Iris pigment epithelial cell (primary cell): Measurements from ENCODE around the gene C2CD4C.
"Not testable (repeated sequence)": the region's sequence is repeated elsewhere in the genome, so short reads cannot be mapped to it uniquely, and the experiment has no call there.

Experiments
- DNase-seq: peaks from one replicate; pipeline ENCODE4 v3.0.0-alpha.2; 2011; ENCODE audit warnings: low read depth

C2CD4C gene

GRCh38 chr19:438416-438958, 29.5 kb upstream of the C2CD4C start:
- DNase-seq: no peak

GRCh38 chr19:437041-437440, 28.1 kb upstream of the C2CD4C start:
- DNase-seq: no peak

DNA sequence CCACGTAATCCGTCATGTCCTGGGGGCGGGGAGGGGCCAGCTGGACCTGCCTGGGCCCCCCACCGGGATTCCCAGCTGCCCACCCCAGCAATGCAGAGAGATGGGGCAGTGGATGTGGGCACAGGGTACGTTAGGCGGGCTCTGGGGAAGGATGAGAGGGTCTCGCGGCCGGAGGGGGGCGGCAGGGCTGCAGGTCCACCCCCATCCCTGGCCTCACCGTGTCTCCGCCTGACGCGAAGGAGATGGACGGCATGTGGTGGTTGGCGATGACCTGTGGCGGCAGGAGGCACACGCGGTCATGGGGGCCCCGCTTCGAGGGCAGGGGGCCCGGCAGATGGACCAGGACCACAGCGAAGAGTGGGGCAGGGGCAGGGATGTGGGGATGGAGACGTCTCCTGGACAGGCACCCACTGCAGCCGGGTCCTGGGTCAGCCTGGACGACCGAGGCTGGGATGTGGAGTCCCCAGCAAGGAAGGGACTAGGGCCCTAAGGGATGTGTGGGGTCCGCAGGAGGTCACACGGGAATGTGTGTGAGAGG, 27.5 kb upstream of the C2CD4C start:
- DNase-seq: no peak

DNA sequence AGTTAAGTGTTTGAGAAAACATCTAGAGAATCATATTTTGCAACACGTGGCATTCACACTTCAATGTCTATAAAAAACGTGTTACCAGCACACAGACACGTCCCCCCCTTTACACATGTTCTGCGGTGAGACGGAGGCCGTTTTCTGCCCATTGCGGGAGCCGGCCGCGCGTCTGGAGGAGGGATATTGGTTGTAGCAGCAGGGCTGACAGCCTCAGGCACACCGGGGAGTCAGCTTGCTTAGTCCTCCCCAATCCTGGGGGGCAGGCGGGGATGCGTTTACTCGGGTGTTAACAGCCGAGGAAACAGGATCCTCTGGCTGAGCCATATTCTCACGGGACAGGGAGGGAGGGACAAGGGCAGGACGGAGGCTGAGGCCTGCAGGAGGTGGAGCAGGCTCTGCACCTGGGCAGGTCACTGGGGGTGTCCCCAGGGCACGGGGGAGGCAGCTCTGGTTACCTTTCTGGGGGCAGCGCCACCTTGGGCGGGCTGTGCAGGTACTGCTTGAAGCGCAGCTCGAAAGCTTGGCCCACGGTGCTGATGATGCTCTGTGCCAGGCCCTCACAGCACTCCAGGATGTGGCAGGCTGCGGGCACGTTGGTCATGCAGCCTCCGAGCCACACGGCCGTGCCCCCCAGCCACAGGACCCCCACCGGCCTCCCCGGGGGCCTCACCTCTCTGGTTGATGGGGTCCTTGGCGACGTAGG, 26.9 kb upstream of the C2CD4C start:
- DNase-seq: no peak

GRCh38 chr19:435056-435706, 26.2 kb upstream of the C2CD4C start:
- no peak for DNase-seq

DNA sequence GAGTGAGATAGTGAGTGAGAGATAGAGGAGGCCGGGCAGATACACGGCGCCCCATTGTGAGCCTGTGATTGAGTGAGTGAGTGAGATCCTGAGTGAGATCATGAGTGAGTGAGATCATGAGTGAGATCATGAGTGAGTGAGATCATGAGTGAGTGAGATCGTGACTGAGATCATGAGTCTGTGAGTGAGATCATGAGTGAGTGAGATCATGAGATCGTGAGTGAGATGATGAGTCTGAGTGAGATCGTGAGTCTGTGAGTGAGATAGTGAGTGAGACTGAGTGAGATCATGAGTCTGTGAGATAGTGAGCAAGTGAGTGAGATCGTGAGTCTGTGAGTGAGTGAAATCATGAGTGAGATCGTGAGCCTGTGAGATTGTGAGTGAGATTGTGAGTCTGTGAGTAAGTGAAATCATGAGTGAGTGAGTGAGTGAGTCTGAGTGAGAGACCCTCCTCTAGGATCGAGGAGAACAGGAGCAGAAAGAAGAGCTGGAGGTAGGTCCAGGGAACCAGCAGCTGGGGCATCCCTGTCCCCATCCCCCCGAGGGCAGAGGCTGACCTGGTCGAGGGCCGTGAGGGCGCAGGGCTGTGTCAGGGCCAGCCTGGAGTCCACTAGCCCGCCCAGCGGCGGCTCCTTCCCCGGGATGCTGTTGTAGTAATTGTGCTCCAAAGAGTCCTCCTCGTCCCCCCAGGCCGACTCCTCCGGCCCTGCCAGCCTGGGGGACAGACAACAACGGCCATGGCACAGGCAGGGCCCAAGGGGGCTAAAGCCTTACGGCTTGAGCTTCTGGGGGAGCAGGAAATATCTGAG, 25.4 kb upstream of the C2CD4C start:
- DNase-seq: no peak

- DNase-seq: no peak
Measured at GRCh38 chr19:430701-431100, 21.8 kb upstream of the C2CD4C start.

- no peak for DNase-seq
Measured at GRCh38 chr19:428149-428548, 19.2 kb upstream of the C2CD4C start.

DNA sequence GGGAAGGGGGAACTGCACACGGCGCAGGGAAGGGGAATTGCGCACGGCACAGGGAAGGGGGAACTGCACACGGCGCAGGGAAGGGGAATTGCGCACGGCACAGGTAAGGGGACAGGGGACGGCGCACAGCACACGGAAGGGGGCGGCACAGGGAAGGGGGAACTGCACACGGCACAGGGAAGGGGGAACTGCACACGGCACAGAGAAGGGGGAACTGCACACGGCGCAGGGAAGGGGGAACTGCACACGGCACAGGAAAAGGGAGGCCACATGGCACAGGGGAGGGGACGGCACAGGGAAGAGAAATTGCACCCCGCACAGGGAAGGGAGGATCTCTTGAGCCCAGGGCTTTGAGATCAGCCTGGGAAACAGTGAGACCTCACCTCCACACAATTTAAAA, 18.7 kb upstream of the C2CD4C start:
- not testable (repeated sequence) for DNase-seq

DNA sequence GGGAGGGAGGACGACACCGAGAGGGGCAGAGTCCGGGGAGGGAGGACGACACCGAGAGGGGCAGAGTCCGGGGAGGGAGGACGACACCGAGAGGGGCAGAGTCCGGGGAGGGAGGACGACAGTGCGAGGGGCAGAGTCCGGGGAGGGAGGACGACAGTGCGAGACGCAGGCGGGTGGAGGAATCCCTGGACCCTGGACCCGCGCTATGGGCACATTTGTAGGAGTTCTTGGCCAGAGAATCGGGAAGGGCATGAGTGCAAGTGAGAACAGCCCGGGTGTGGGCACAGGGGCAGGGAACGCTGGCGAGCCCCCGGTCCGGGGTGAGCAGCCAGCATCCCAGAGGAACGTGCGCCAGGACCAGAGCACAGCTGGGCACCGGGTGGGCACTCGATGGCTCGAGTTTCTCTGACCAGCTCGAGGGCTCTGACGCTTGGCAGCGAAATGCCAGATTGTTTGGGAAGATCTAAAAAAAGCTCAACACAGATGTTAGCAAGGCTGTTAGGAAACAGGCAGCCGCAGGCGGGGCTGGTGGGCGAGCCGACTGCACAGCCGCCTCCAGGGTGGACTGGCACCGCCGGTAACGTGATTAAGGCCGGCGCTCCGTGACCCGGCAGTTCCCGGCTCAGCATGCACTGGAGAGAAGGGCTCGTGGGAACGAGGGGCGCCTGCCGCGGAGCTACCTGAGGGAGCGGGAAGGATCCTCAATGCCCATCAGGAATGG, 17.9 kb upstream of the C2CD4C start:
- DNase-seq: no peak

- no peak for DNase-seq
Measured at GRCh38 chr19:425056-425455, 16.1 kb upstream of the C2CD4C start.

- DNase-seq: no peak
Measured at GRCh38 chr19:424546-424945, 15.6 kb upstream of the C2CD4C start.

- no peak for DNase-seq
Measured at GRCh38 chr19:423691-424466, 14.9 kb upstream of the C2CD4C start.

- DNase-seq: not testable (repeated sequence)
Measured at GRCh38 chr19:422917-423226, 13.9 kb upstream of the C2CD4C start.

DNA sequence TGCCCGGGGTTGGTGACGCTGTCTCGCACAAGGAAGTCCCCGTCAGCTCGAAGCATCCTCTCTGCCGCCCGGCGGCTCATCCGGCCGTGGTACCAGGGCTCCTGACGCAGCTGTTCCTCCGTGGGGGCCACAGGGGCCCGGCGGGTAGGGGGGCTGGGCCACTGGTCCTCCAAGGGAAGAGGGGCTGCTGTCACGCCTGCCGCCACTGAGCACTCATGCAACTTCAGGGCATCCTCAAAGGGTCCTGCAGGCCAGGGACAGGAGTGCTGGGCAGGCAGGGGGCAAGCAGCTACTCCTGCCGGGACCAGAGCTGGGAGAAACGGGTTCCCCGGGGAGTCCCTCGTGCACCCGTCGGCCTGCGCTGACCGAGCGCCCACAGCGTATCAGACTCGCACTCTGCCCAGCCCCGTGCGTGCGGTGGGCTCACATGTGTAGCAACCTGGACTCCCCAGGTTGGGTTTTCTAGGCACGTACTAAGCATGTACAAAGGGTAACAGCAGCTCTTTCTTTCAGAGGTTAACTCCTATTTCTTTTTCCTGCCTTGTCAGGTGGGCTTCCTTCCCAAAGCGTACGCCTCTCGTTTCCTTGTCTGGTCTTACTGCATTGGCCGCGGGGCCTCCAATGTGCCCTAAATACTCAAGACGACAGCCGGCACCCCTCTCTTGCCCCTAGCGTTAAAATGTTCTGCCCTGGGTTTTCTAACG, 13.4 kb upstream of the C2CD4C start:
- no peak for DNase-seq

DNA sequence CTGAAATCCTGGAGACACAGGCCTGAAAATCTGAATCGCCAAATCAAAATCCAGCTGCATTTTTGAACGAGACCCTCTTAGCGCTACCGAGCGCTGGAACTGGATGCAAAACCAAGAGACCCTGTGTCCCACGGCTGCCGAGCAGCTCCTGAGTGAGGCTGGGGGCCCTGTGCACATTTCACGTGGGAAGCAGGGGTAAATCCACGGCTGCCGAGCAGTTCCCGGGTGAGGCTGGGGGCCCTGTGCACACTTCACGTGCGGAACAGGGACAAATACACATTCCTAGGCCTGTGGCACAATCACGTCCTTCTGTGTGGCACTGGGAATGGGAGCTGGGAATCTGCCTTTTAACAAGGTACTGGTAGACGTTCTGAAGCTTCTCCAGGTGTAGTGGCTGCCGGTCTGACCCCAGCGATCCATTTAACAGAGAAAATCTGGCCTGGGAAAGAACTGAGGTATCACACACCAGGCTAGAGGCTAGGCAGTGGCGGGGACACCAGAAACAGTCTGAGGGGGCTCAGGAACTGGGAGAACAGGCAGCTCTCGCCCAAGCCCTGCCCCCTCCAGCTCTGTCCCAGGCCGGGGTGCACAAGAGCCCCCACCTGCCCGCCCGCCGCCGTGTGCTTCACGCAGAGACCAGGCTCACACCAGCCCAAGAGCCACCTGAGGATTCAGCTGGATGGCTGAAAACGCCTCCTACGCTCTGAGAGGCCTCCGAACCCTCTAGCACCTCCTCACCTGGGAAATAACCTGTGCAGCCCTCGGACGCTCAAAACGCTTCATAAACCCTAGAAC, 11.0 kb upstream of the C2CD4C start:
- no peak for DNase-seq

DNA sequence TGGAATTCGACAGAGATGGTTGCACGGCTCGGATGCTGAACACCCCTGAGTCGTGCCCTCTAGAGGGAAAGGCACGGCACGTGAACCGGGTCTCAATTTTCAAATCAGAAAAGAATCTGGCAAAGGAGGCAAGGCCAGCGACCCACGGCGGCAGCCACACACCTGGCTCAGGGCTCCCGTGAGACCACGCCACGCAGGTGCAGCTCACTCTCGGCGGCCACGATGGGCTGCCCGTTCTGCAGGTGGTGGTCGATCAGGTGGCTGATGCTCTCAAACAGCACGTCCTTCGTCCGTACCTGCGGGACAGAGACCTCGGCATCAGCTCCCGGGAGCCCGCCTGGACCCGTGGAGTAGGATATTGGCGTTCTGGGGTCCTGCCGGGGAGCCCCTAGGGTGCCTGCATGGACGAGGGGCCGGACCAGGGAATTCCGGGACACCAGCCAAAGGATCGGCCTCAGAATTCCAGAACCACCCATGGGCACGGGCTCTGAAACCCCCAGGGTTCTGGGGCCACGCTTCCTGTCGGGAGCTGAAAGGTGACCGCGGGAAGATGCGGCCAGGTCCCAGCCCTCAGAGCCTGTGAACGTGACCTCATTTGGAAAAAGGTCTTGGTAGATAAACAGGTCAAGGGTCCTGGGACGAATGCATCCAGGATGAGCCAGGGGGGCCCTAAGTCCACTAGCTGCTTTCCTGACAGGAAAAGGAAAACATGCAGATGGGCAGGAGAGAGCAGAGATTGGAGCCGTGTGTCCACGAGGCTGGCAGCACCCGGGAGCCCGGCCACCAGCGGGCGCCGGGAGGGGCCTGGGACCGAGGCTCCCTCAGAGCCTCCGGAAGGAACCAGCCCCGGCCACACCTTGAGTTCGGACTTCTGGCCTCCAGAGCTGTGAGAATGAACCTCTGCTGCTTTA, 10.1 kb upstream of the C2CD4C start:
- no peak for DNase-seq

DNA sequence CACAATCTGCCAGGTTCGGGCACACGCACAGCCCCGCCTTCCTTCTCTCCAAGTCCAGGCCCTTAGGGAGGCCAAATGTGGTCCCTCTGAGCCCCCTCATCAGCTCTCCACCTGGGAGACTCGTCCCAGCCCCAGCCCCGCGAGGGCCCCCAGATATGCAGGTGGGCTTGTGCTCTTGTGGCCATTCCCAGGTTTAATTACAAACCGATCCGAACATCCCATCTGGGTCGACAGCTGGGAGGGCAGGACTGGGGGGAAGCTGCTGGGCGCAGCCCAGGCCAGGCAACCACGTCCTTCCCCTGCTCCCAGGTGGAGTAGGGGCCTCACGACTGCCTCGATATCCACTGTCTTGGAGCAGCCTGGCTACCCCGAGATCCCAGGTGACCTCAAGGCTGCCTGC, 7.5 kb upstream of the C2CD4C start:
- DNase-seq: no peak

DNA sequence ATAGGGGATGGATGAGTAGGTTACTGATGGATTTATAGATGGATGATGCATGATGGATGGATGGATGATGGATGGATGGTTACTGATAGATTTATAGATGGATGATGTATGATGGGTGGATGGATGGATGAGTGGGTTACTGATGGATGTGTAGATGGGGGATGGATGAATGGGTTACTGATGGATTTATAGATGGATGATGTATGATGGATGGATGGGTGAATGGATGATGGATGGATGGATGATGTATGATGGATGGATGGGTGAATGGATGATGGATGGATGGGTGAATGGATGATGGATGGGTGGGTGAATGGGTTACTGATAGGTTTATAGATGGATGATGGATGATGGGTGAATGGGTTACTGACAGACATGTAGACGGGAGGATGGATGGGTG, 6.3 kb upstream of the C2CD4C start:
- DNase-seq: no peak
